Cardiac septum (tissue), 1 donor: ENCODE data around the gene NDNF. TPM values are rescaled to one million over a fixed set of nuclear protein-coding genes. Genes with fewer than 3 reads are reported as not detected.
A peak's percentile ranks its signal among the peaks of the same experiment; 100 is the strongest.

Experiments used
- DNase-seq: peaks from one replicate; pipeline ENCODE4 v3.0.0-alpha.2; 2020; ENCODE audit warnings: low spot score
- intact Hi-C: fragments of 100-400 bp; cut with DNase I; formaldehyde crosslinking; loops from one replicate; pipeline ENCODE4 v1.14.0; 2022
- total RNA-seq: library from RNA; stranded (reverse); fragmentation: NEBNext Ultra II Directional; extraction: Animal tissue kit (Norgen Biotek cat#: 25700); gene quantifications from one replicate; pipeline ENCODE4 v1.2.1, GENCODE V29; 2021
- donor health status: DM: no; HTN: no; CAD: no.

The NDNF gene
- total RNA-seq, 1 donor from 2014 or later, result 5.1 TPM

- intact Hi-C loops, result loop anchor here (5.0 kb wide), 1 partner anchor 151 kb away; the partner anchor contains the start of gene PRDM5
- DNase-seq, result no peak
Measured at GRCh38 chr4:121073004-121073435, 685 bp upstream of the NDNF start.

GRCh38 chr4:121071640-121072223, 603 bp downstream of the NDNF start:
- no peak for DNase-seq
- intact Hi-C loops, result loop anchor here (5.0 kb wide), 1 partner anchor 149 kb away; the partner anchor contains the start of gene PRDM5

GRCh38 chr4:121070696-121071639, 1.4 kb downstream of the NDNF start:
- intact Hi-C loops, result loop anchor here (5.0 kb wide), 1 partner anchor 149 kb away; the partner anchor contains the start of gene PRDM5
- DNase-seq, result peak; percentile 76

DNA sequence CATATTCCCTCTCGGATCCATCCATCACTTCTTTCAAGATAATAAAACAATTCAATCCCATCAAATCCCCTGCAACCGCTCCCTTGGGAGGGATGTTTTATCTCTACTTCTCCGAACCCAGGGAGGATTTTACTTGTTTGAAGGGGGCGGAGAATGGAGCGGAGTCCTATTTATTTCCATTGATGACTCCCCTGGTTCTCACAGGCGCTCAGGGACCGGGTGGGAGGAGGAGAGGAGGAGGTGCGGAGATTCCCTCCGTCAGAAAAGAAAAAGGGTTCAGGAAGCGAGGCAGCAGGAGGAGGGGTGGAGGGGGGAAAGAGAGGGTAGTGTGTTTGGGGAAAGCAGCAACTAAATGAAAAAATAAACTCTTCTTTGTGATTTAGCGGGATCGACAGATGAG, 2.1 kb downstream of the NDNF start:
- intact Hi-C loops, result loop anchor here (5.0 kb wide), 1 partner anchor 148 kb away; the partner anchor contains the start of gene PRDM5
- no peak for DNase-seq

DNA sequence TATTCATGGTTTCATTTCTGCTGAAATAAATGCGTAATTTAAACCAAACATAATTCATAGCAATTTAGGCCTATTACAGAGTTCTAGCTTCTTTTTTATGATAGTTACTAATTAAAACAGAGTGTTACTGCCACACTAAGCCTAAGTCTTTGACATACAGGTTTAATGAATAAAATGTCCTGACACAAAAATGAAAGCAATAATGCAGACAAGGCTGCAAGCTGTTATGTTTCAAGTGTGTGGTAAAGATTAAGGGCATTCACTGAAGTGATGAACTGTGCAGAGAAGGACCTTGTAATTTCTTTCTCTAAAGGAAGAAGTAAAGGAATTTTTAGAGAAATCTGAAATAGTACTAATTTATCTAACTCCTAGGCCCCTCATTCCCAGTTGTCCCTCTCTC, 2.9 kb downstream of the NDNF start:
- DNase-seq, result no peak
- intact Hi-C loops, result no loop called here

GRCh38 chr4:121064482-121064881, 7.9 kb downstream of the NDNF start:
- no peak for DNase-seq
- intact Hi-C loops, result no loop called here

- DNase-seq, result no peak
- intact Hi-C loops, result no loop called here
Measured at GRCh38 chr4:121062521-121062920, 9.8 kb downstream of the NDNF start.

- intact Hi-C loops, result no loop called here
- DNase-seq, result no peak
Measured at GRCh38 chr4:121061861-121062260, 10.5 kb downstream of the NDNF start.

DNA sequence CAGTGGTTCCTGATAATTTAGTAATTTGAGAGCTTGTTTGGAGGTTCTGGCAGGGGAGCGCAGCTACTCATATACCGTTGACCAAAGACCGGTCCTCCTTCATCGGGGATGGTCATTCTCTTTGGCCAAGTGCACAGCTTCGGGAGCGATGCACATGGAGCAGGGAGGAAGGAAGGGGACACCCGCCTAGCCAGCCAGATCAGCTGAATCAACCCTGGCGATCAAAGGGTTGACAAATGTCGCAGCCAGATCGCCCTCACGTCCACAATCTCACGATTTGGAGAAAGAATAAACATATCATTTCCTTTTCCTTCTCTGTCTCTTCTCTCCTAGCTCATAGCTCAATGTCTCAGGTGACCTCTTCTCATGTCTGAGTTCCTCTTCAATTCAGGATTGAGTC, 11.1 kb downstream of the NDNF start:
- intact Hi-C loops, result no loop called here
- no peak for DNase-seq

DNA sequence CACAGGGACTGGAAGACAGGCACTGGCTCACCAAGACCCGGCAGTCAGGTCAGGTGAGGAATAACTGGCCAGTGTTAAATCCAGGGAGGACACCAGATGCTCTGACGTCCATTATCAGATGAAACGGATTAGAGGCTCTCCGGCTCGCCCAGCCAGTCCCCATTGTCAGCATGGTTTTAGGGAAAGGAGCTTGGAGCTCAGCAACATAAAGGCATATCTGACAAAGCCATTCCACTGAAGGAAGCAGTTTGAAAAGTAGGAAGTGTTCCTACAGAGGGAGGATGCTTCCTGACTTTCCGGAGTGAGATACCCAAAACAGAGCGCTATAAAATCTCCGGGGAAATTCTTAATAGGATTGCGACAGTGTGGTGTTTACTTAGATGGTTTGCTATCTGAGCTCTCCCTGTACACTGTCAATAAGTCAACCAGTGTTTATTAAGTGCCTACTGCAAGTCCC, 14.8 kb downstream of the NDNF start:
- intact Hi-C loops, result no loop called here
- no peak for DNase-seq

GRCh38 chr4:121056066-121056465, 16.3 kb downstream of the NDNF start:
- intact Hi-C loops, result no loop called here
- DNase-seq, result no peak

DNA sequence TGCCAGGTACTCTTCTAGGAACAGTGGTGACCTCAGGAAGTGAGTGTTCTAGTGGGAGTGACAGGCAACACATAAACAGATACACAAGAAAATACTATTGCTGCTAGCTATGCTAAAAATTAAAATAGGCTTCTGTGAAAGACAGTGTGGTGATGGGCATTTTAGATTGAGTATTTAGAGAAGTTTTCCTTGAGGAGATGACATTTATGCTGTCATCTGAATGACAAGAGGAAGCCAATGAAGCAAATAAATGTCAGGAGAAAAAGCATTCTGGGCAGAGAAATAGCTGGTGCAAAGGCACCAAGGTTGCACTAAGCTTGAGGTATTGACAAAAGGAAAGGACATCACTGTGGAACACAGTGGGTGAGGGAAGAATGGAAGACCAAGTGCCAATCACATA, 18.0 kb downstream of the NDNF start:
- DNase-seq, result no peak
- intact Hi-C loops, result no loop called here

DNA sequence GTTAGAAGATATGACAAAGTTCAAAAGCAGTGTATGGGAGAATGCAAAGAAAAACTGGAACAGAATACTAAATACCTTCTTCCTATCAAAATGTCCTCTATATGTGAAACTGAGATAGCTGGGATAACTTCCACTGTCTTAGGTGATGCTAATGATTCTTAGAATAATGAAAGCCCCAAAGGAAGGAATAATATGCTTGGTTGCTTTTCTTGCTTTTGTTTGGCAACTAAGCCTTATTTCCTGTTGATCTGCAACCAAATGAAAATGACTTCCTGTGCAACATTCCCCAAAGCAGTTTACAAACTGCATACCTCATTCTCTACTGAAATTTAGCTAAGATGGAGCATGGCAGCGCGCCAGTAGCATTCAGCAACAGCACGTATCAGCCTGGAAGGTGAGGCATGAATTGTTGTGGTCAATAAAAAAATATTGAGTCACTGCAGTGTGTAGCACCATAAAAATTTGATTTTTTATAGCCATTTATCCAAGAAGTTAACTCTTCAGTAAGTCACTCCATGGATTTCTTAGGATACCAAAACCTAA, 18.7 kb downstream of the NDNF start:
- DNase-seq, result no peak
- intact Hi-C loops, result no loop called here

GRCh38 chr4:121050300-121050699, 22.0 kb downstream of the NDNF start:
- intact Hi-C loops, result no loop called here
- no peak for DNase-seq

DNA sequence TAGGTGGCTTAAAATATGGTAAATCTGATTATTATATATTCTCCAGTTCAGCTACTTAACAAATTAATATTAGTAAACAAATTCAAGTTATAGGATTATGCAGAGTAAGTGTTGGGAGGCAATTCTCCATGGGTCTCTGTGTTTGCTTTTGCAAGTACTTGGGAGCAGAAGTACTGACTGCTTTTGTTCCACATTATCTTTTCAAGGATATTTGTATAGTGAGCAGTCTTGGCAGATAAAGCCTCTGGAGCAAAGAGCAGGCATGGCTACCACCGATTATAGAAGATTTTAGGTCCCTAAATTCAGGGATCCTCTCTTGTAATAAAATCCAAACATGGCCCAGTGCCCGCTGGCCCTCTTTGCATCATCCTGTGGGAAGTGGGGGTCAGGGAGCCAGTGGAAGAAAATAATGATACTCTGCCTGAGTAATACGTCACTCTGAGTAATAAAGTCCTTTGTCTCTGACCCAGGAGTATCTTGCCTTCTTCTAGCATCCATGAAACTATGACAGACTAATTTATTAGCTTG, 23.2 kb downstream of the NDNF start:
- intact Hi-C loops, result no loop called here
- no peak for DNase-seq

DNA sequence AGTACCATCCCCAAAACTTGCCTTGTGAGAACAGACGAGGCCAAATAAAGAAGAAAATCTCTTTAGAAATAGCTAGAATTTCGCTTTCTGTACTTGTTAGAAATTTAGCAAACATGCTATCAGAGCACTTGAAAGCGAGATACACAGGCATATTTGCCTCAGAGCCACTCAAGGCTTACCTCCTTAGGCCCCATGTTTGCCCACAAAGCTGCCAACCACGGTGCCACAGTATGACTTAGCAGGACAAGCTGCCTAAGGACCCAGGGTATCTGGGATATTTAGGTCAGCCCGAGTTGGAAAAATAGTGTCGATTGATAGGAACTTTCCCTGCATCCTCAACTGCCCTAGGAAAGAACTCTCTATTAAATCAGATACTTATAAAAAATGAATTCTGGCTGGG, 24.2 kb downstream of the NDNF start:
- no peak for DNase-seq
- intact Hi-C loops, result no loop called here

- no peak for DNase-seq
Measured at GRCh38 chr4:121041307-121042090, 30.8 kb downstream of the NDNF start.

DNA sequence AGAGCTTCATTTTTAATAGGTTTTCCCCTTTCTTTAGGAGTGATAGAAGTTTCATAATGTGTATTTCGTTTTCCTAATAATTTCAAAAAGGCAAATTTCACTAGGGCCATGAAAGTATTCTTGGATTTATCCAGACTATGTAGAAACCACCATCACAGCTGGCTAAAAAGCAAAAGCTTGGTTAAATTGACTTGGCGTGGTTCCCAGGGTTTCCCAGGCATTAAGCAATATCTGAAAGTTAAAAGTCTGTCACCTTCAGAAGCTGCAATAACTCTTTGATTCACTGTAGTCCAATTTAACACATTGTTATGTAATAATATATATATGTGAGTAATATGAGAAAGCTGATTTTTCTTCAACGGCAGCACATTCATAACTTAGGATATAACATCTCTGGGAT, 38.3 kb downstream of the NDNF start:
- intact Hi-C loops, result no loop called here
- DNase-seq, result no peak

More at GRCh38 chr4:121041307-121042090, 30.8 kb downstream of the NDNF start:
- intact Hi-C loops, result no loop called here

DNA sequence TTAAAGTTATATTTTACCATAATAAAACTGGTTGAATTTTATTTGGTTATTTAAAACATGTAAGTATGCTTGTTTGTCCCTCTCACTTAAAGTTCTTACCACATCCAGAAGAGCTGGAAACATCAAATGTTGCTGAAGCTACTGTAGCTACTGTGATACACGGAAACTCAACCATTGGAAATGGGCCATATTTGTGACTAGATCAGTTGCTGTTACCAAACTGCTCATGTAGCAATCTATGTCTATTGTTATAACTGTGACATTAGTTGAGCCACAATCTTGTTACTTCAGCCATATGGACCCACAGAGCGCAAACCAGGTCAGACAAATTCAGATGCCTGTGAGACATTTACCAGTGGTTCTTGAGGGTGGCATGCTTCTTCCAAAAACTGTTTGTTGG, 41.6 kb downstream of the NDNF start:
- DNase-seq, result no peak
- intact Hi-C loops, result no loop called here
